Activated CD4-positive, alpha-beta T cell treated with anti-CD3 and anti-CD28 coated beads for 24 hours (primary cell): ENCODE data around the gene ZNF358.
"Not testable (repeated sequence)": the region's sequence is repeated elsewhere in the genome, so short reads cannot be mapped to it uniquely, and the experiment has no call there.

Experiments used
- DNase-seq, 2 donors: peaks; one replicate each; pipeline ENCODE4 v3.0.0-alpha.2; 2020; ENCODE audit warnings: low read depth in 2 of 2

Gene ZNF358

DNA sequence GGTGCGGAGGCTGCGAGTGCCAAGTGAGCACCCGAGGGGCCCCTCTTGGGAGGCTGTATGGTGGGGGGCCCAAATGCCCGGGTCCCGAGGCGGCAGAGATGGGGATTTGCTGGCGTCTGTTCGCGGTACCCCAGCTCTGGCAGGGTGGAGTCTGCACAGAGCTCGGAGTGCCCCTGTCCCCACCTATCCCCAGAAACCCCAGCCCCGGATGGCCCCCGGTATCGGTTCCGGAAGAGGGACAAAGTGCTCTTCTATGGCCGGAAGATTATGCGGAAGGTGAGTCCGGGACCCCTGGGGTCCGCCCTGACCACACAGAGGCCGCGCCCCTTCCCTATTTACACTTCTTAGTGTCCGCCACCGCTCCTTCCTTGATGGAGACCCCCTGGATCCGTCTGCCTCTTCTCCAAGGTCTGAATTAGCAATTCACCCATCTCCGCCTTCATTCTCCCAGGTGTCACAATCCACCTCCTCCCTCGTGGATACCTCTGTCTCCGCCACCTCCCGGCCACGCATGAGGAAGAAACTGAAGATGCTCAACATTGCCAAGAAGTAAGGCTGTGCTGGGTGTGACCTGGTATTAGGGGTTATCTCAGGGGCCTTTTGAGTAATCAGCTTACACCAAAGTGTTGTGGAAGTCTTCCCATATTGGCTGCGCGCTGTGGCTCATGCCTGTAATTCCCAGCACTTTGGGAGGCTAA is 20.2 kb downstream of the ZNF358 start:
- DNase-seq: no peak

DNA sequence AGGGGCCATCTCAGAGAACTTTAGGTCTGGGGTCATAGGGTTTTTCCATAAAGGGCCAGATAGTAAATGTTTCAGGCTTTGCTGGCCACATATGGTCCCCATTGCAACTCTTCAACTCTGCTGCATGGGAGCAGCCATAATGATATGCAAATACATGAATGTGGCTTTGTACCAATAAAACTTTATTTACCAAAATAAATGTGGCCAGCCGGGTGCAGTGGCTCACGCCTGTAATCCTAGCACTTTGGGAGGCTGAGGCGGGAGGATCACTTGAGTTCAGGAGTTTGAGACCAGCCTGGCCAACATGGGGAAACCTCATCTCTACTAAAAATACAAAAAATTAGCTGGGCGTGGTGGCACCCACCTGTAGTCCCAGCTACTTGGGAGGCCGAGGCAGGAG is 23.1 kb downstream of the ZNF358 start:
- DNase-seq: not testable (repeated sequence)

DNA sequence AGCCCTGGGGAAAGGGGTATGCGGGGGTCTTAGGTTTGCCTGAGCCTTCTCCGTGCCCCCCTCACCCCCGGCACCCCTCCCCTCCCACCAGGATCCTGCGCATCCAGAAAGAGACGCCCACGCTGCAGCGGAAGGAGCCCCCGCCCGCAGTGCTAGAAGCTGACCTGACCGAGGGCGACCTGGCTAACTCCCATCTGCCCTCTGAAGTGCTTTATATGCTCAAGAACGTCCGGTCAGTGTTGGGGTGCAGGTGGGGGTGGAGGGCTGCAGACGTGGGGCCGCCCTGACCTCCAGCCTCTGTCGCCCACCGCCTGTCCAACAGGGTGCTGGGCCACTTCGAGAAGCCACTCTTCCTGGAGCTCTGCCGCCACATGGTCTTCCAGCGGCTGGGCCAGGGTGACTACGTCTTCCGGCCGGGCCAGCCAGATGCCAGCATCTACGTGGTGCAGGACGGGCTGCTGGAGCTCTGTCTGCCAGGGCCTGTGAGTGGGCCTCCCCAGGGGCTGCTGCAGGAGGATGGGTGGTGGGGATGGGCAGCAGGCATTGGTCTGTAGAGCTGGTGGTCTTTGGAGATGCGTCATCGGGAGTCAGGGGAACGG is 24.0 kb downstream of the ZNF358 start:
- no peak for DNase-seq

DNA sequence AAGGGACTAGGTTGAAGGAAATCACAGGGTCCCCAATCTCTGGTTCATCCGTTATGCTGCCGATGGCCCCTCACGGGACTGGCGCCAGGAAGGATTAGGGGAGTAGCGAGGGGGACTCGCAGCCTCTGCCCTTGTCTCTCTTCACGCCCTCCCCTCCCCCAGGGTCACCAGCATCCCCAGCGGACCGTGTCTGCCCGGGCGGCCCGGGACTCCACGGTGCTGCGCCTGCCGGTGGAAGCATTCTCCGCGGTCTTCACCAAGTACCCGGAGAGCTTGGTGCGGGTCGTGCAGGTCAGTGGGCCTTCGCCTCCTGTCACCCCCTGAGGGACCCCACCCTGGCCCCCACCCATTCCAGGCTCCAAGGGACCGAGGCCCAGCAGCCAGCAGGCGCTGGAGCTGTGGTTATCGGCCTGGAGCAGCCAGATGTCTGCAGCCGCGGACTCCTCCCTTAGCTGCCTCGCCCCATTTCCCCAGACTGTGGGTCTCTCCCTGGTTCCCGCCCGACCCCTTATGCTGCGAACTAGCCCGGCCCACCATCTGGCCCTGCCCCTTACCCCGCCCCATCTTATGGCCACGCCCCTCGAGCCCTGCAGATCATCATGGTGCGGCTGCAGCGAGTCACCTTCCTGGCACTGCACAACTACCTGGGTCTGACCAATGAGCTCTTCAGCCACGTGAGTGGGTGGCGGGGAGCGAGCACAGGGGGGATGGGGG is 25.0 kb downstream of the ZNF358 start:
- DNase-seq: no peak

DNA sequence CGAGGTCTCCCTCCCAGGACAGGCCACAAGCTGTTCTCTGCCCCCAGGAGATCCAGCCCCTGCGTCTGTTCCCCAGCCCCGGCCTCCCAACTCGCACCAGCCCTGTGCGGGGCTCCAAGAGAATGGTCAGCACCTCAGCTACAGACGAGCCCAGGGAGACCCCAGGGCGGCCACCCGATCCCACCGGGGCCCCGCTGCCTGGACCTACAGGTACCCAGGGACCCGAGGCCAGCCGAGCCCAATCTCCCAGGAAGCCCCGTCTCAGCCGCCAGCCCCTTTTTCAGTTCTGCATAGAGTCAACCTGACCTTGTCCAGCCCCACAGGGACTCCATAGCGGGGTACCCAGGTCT is 25.5 kb downstream of the ZNF358 start:
- DNase-seq: no peak

DNA sequence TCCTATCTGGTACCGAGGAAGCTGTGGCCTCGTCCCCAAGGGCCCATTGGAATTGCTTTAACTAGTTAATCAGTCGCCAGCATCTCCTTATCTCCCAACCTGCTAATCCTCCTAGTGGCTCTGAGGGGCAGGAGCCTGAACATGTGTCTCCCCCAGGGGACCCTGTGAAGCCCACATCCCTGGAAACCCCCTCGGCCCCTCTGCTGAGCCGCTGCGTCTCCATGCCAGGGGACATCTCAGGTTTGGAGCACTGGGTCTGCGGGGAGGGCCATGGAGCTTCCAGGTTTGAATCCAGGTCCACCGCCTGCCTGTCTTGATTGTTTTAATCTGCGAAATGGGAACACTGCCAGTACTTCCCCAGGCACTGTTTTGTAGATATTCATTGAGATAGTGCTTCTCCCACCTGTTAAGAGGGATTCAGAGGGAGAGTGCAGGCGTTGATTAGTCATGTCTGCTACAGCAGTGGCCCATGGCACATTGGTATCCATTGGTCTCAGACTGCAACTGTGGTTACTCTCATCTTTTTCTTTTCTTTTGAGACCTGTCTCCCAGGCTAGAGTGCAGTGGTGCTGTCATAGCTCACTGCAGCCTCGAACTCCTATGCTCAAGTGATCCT is 26.0 kb downstream of the ZNF358 start:
- DNase-seq: no peak

DNA sequence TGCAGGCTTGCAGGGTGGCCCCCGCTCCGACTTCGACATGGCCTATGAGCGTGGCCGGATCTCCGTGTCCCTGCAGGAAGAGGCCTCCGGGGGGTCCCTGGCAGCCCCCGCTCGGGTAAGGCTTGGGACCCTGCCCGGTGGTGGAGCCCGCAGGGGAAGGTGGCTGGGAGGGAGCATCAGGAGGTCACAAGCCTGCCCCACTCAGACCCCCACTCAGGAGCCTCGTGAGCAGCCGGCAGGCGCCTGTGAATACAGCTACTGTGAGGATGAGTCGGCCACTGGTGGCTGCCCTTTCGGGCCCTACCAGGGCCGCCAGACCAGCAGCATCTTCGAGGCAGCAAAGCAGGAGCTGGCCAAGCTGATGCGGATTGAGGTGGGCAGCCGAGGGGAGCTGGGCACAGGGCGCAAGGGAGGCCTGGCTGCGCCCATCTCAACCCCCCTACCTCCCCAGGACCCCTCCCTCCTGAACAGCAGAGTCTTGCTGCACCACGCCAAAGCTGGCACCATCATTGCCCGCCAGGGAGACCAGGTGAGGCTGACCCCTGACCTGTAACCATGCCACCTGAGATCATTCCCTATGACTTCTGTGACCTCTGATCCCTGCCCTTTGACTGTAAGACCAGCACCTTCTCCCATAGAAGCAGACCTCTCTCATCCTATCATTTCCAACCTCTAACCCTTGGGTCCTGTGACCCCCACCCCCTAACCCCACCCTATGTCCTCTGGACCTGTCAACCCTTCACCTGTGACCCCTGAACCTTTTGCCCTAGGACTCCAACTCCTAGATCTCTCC is 26.8 kb downstream of the ZNF358 start:
- DNase-seq: no peak

DNA sequence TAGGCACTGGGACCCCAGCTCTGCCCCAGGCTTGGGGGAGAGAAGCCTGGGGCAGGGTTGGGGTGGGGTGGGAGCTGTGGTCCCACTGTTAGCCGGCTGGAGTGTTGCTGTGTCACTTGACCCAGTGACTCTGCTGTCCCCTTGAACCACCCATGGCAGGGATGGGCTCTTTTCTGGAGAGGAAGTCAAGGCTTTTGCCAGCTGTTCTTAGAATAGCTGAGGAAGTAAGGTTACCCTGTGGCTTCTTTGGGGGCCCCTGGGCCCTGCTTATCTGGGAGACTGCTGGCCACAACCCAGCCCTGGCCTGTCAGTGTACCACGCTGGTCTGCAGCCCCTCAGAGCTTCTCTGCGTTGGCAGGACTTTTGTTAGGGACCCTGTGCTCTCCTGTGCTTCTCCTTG is 28.7 kb downstream of the ZNF358 start:
- DNase-seq: no peak

DNA sequence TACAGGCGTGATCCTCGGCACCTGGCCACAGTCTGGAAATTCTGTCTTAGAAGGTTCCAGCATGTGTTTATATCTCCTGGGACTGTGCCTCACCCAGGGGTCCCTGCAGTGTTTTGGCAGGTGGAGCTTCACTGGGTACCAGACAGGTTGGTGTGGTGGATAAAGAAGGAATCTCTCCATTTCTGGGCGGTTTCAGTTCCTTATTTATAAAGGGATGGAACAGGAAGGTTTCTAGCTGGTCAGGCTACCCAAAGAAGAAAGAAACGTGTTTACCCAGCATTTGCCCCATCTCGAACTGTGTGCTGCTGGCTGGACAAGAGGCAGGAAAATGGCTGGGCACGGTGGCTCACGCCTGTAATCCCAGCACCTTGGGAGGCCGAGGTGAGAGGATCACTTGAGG is 29.4 kb downstream of the ZNF358 start:
- DNase-seq: no peak

DNA sequence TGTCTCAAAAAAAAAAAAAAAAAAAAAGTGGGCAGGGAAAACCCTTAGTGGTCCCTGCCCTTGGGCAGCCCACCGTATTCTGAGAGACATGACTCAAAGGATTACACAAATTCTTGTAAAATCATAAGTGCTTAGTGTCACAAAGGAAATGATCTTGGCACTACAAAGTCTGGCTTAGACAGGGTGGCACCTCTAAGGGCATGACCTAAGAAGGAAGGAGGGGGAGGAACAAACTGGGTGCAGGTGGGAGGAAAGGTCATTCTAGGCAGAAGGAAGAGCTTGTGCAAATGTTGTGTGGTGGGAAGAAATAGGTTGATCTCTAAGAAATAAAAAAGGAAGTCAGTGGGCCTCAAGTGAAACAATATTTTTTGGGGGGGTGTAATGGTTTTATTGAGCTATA is 30.0 kb downstream of the ZNF358 start:
- DNase-seq: no peak

DNA sequence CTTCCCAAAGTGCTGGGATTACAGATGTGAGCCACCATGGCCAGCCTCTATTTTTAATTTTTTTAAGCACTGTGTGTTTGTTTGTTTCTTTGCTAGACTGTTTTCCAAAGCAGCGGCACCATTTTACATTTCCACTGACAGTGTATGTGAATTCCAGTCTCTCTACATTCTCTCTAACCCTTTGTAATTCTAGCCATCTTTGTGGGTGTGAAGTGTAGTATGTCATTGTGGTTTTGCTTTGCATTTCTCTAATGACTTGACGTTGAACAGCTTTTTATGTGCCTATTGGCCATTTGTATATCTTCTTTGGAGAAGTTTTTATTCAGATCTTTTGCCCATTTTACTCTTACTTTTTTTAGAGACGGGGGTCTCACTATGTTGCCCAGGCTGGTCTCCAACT is 31.3 kb downstream of the ZNF358 start:
- DNase-seq: no peak

DNA sequence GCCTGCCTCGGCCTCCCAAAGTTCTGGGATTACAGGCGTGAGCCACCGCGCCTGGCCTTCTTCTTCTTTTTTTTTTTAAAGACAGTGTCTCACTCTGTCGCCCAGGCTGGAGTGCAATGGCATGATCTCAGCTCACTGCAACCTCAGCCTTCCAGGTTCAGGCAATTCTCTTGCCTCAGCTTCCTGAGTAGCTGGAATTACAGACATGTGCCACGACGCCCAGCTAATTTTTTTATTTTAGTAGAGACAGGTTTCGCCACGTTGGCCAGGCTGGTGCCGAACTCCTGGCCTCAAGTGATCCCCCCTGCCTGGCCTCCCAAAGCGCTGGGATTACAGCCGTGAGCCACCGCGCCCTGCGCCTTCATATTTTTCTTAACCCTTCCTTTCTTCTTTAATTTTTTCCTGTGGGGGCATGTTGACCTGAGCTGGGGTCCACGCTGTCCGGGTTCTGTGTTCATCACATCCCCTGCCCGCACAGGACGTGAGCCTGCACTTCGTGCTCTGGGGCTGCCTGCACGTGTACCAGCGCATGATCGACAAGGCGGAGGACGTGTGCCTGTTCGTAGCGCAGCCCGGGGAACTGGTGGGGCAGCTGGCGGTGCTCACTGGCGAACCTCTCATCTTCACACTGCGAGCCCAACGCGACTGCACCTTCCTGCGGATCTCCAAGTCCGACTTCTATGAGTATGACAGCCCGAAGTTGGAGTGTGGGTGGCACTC is 33.7 kb downstream of the ZNF358 start:
- DNase-seq: no peak

DNA sequence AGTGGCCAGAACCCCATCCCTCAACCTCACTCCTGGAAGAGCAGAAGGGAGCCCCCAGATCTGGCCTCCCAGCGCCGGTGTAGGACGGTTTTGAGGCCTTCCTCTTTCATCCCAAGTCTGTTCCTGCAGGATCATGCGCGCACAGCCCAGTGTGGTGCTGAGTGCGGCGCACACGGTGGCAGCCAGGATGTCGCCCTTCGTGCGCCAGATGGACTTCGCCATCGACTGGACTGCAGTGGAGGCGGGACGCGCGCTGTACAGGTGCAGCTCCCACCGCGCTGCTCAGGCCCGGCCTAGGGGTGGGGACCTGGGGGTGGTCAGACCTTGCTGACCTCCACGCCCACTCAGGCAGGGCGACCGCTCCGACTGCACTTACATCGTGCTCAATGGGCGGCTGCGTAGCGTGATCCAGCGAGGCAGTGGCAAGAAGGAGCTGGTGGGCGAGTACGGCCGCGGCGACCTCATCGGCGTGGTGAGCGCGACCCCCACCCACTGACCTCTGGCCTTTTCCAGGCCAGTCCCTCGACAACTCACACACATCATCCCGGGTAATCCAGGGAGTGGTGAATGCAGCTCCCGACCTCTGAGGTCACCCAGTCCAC is 34.4 kb downstream of the ZNF358 start:
- DNase-seq: no peak

DNA sequence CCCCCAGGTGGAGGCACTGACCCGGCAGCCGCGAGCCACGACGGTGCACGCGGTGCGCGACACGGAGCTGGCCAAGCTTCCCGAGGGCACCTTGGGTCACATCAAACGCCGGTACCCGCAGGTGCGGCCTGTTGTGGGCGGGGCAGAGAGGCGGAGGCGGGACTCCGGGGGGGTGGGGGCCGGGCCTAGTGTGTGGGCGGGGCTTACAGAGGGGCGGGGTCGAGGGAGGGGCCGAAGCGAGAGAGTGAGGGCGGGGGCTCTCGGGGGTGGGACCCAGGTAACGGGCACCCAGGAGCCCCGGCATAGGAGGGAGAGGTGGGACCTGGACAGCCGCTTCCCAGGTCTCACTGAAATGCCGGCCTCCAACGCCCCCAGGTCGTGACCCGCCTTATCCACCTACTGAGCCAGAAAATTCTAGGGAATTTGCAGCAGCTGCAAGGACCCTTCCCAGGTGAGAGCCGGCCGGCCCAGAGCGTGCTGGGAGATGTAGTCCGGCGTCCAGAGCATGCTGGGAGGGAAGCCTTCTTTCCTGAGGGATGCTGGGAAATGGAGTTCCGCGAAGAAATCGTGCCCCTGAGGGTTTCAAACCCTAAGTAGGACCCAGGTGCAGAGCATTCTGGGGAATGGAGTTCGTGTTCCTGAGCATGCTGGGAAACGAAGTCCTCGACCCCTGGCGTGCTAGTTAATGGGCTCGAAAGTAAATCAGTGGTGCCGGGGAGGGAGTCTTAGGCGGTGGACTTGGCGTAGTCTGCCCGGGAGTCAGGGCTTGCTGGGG is 35.3 kb downstream of the ZNF358 start:
- no peak for DNase-seq

DNA sequence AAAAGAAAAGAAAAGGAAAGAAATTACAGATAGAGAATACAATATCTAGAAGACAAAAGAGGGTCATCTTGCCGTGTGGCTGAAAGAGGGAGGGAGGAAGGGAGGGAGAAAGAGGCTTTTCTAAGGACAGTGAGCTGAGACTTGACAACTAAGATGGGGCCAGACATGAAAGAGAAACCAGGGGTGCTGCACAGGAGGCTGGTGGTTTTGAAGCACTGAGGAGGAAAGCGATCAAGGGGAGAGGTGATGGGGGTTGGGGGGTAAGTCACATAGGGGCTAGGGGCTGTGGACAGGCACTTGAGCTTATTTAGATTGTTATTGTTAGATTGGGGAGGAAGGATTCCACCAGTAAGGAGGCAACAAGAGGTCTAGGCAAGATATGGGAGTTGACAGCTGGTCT is 36.9 kb downstream of the ZNF358 start:
- no peak for DNase-seq

DNA sequence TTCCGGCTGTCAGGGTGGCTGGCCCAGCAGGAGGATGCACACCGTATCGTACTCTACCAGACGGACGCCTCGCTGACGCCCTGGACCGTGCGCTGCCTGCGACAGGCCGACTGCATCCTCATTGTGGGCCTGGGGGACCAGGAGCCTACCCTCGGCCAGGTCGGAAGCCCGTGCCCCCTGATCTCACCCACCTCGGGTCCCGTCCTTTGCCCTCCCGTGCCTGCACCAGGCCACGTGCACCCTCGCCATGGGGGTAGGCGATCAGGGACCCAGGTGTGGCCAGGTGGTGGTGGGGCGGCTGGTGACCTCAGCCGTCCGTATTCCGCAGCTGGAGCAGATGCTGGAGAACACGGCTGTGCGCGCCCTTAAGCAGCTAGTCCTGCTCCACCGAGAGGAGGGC is 38.7 kb downstream of the ZNF358 start:
- DNase-seq: no peak

DNA sequence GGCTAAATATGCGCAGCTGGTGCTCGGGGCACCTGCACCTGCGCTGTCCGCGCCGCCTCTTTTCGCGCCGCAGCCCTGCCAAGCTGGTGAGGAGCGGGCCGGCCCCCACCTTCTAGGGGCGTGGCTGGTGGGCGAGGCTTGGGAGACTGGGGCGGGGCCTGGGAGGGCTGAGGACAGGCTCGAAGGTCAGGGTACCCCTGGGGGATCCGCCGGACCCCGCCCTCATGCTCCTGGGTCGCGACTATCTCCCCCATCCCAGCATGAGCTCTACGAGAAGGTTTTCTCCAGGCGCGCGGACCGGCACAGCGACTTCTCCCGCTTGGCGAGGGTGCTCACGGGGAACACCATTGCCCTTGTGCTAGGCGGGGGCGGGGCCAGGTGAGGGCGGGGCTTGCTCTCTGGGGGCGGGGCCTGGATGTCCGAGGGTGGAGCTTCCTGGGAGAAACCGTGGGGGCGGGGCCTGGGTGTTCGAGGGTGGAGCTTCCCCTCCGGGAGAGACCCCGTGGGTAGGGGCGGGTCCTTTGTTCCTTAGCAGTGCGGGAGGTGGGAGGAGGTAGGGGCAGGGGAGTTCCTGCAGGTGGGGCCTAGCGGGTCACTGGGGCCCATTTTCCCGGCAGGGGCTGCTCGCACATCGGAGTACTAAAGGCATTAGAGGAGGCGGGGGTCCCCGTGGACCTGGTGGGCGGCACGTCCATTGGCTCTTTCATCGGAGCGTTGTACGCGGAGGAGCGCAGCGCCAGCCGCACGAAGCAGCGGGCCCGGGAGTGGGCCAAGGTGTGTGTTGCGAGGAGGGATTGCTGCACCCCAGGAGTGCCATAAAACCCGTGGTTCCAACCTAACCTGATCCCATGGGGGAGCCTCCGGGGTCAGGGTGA is 39.3 kb downstream of the ZNF358 start:
- DNase-seq: peak in 1 of 2 donors; percentile 25

DNA sequence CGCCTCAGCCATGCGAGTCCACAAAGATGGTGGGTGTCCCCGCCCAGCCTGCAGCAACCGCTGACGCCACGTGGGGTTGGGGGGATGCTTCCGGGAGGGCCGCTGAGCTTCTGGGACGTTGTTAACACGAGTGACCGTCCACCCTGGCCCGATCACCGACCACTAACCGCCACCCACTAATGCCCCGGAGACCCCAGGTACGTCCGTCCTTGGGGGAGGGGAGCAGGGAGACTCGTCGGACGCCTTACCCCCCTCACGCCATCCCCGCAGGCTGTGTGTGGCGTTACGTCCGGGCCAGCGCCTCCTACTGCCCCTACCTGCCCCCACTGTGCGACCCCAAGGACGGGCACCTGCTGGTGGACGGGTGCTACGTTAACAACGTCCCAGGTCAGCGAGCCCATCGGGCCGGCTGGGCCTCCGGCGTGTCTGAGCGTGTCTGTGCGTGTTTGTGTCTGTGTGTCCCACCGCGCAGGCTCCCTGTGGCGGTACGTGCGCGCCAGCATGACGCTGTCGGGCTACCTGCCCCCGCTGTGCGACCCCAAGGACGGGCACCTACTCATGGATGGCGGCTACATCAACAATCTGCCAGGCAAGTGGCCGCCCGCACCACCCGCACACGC is 40.9 kb downstream of the ZNF358 start:
- no peak for DNase-seq

DNA sequence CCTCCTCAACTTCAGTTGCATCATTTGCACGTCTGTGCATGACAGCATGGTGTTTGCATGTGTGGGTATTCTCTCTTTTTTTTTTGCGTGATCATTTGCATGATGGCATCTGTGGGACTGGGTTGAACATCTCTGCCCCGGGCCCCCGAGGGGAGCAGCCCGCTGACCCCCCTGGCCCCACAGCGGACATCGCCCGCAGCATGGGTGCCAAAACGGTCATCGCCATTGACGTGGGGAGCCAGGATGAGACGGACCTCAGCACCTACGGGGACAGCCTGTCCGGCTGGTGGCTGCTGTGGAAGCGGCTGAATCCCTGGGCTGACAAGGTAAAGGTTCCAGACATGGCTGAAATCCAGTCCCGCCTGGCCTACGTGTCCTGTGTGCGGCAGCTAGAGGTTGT is 42.8 kb downstream of the ZNF358 start:
- DNase-seq: no peak
